ENCODE measurements around the gene NDUFS8.
"Not testable (repeated sequence)": the region's sequence is repeated elsewhere in the genome, so short reads cannot be mapped to it uniquely, and the experiment has no call there.

The NDUFS8 gene

GRCh38 chr11:68030318-68031143 is at the start of gene NDUFS8:
NDUFS8 (plus strand) TSS chr11:68030681; CDS start chr11:68032152, 1,471 bp downstream.
- peak; percentile 98 for DNase-seq (ENCODE audit: low read depth)

GRCh38 chr11:67981226-67981625 is 49.3 kb upstream of the NDUFS8 start:
- not testable (repeated sequence) for DNase-seq (ENCODE audit: low read depth)

DNA sequence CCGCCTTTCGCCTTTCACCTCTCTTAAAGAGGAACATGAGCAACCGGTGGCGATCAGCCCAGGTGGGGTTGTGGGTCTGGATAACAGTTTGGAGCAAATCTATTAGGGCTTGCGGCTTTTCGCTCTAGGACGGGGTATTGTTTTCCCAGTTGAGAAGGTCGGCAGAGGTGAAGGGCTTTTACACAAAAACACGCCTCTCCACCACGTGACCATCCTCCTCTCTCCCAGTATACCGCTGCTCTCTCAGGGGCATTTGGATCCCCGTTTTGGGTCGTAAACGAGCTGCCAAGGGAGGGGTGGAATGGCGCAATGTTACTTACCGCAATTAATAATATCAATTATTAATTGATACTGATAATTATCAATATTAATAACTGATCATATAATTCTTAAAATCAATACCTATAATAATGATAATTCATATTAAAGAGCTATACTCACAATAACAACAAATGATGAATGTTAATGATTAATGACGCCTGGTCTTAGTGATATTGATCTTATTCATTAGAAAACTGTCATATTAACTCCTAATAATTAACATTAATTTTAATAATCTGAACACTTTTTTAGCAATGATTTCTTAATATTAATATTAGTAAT is 48.1 kb upstream of the NDUFS8 start:
- DNase-seq (ENCODE audit: low read depth): not testable (repeated sequence)

DNA sequence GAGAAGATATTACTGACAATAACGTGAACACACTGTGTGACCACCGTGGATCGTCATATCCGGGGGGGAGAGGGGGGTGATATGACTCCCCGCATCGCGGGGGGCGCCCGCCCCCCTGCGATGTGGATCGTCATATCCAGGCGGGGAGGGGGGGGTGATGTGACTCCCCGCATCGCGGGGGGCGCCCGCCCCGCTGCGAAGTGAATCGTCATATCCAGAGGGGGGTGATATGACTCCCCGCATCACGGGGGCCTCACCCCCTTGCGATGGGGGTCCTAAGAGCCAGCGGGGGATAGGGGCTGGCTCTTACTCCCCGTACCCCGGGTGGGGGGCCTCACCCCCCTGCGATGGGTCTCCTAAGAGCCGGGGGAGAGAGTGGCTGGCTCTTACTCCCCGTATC is 46.5 kb upstream of the NDUFS8 start:
- no peak for DNase-seq (ENCODE audit: low read depth)

DNA sequence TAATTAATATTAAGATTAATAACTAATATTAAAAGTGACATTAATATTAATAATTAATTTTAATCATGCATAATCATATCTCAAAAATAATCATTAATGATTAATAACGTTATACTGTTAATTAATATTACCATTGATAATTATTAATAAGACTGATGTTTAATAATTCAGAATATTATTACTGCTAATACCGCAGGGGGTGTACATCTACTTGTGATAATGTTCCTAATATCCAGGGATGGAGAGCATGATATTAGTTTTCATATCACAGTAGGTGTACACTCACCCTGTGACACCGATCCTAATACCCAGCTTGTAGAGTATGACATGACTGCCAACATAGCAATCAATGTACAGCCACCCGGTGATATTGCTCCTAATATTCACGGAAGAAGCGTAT is 45.2 kb upstream of the NDUFS8 start:
- DNase-seq (ENCODE audit: low read depth): not testable (repeated sequence)

DNA sequence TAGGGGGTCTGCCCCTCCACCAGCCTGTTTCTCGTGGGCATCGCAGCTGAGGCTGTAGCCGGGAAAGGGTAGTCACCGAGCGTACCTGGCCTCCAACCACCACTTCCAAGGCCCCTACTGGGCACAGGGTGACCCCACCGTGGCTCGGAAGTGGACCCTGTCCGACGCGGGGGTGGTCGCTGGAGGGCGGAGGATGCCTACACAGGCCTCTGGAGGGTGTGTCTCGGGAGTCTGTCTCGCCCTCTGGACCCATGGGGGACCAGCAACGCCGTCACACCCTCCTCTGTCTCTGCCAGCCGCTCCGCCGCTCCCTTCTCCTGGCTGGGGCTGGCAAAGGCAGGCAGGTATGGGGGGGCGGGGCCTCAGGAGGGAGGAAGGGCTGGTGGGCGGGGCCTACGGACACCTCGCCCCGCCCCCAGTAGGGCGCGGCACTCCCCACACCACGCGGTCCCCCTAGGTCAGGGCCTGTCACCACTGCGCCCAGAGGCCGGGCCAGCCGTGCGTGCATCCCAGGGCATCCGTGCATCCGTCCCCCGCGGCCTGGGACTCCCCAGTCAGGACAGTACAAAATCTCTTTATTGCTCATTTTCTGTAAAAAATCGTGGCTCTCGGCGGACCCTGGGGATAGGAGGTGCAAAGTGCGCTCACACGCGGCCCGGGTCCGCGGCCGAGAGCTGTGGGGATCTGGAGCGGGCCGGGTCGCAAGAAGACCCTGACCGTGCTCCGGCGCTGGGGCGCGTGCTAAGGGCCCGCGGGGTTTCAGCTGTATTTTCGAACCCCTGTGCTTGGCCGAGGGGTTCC is 39.7 kb upstream of the NDUFS8 start:
- DNase-seq (ENCODE audit: low read depth): not testable (repeated sequence)

- DNase-seq (ENCODE audit: low read depth): not testable (repeated sequence)
These were observed 38.9 kb upstream of the NDUFS8 start for GRCh38 chr11:67991347-67992121.

DNA sequence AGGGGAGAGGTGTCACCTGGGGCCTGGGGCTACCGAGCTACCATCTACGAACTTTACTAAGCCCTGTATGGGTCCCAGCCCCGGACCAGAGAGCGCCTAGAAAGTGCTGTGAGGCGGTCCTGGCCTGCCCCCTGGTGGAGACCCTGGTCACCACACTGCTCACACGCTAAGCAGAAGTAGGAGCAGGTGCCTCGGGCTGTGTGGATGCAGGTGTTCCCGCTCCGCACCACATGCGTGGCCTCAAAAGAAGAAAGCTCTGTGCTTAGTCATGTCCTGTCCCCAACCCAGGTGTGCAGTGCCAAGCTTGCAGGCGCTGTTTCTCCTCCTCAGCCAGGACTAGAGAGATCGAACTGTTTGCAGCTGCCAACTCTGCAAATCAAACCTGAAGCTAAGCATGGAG is 36.7 kb upstream of the NDUFS8 start:
- not testable (repeated sequence) for DNase-seq (ENCODE audit: low read depth)

- not testable (repeated sequence) for DNase-seq (ENCODE audit: low read depth)
These were observed 36.1 kb upstream of the NDUFS8 start for GRCh38 chr11:67994387-67994786.

- not testable (repeated sequence) for DNase-seq (ENCODE audit: low read depth)
These were observed 35.4 kb upstream of the NDUFS8 start for GRCh38 chr11:67995129-67995528.

GRCh38 chr11:67995579-67995978 is 34.9 kb upstream of the NDUFS8 start:
- not testable (repeated sequence) for DNase-seq (ENCODE audit: low read depth)

DNA sequence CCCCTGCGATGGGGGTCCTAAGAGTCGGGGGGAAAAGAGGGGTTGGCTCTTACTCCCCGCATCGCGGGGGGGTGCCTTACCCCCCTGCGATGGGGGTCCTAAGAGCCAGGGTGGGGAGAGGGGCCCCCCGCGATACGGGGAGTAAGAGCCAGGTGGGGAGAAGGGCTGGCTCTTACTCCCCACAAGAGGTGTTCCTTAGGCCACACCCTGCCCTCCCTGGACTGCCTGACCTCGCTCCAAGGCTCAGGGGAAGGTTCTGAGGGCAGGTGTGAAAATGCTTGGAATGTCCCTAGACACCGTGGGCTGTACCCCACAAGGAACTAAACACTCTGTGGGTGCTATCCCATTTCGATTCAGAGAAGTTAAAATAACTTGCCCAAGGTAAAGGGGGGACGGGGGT is 34.4 kb upstream of the NDUFS8 start:
- no peak for DNase-seq (ENCODE audit: low read depth)

DNA sequence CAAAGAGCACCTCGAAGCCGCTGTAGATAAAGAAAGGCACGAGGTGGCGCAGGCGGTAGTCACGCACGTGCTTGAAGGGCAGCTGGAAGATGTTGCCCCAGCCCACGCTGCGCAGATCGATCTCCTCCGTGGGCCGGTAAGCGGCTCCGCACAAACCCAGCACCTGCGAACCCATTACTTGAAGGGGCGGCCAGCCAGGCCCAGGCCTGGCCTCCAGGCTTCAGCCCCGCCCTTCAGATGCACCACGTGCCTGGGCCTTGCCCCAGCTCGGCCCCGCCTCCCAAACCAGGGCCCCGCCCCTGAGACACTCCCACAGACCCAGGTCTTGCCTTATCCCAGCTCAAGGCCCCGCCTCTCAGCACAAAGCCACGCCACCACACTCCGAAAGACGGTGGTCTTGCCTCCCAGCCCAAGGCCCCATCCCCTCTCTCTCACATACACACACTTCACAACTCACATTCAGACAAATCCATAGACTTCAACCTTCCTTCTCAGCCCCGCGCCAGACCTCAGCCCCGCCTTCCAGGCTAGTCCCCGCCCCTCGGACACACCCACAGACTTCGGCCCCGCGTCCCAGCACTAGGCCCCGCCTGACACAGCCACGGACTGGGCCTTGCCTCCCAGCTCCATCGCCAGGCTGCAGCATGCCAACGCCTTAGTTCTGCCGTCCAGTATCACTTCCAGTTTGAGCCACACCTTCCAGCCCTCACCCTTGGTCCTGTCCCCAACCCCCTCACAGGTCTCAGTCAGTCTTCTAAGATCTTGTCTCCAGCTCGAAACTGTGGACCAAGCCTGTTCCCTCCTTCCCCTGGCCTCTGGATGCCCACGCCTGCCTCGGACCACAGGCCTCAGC is 33.6 kb upstream of the NDUFS8 start:
- peak; percentile 27 for DNase-seq (ENCODE audit: low read depth)

DNA sequence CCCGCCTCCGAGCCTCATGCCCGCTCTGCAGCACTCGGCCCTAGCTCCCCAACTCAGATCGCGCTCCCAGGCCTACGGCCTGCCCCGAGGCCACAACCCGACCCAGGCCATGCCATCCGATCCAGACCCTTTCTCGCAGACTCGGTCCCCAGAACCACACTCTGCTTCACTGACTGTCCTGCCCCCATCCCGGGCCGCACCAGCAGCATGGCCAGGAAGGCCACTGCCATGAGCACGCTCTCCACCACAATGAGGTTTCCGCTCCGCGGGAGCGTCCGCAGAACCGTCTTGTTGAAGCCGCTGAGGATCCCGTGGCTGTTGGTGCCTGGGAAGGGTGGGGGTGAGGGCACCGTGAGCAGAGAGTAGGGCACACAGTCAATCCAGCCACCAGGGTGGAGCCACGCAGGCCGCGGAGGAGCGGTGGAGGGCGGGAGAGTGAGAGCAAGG is 33.0 kb upstream of the NDUFS8 start:
- DNase-seq (ENCODE audit: low read depth): no peak

DNA sequence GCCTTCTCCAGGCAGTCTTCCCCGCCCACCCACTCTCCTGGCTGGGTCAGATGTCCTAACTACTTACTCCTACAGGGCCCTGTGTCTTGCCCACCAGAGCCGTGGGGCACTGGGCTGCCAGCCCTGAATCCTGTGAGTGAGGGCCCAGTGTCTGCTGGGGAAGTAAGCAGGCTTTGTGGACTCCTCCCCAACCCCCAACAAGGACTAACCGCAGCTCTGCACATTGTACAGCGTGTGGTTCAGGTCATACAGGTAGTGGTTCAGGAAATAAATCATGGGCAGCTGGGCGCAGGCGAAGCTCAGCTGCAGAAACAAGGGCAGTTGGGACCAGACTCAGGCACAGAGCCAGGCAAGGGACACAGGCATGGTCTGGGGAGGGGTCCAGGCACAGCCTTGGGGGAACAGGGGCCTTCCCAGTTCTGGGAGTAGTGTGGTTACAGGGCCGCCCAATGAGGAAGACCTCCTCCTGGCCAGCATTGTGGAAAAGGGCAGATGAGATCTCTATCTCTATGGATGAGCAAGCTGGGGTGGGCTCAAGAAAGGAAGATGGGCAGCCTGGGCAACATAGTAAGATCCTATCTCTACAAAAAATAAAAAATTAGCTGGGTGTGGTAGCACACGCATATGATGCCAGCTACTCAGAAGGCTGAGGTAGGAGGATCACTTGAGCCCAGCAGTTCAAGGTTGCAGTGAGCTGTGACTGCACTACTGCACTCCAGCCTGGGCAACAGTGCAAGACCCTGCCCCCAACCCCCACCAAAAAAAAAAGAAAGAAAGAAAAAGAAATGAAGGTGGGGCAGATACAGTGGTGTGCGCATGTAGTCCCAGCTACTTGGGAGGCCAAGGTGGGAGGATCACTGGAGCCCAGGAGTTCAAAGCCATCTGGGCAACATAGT is 32.1 kb upstream of the NDUFS8 start:
- DNase-seq (ENCODE audit: low read depth): no peak

- DNase-seq (ENCODE audit: low read depth): no peak
These were observed 31.3 kb upstream of the NDUFS8 start for GRCh38 chr11:67999201-67999629.

- no peak for DNase-seq (ENCODE audit: low read depth)
These were observed 30.8 kb upstream of the NDUFS8 start for GRCh38 chr11:67999704-68000103.

GRCh38 chr11:68002575-68002937 is 27.9 kb upstream of the NDUFS8 start:
- no peak for DNase-seq (ENCODE audit: low read depth)

GRCh38 chr11:68002938-68003845 is 27.3 kb upstream of the NDUFS8 start:
- no peak for DNase-seq (ENCODE audit: low read depth)

Measured in stimulated activated CD8-positive, alpha-beta memory T cell treated with anti-CD3 and anti-CD28 coated beads, Interleukin-4, amount 100 ng/mL, for 24 hours (primary cell).